Lung (tissue), 12 donors: ENCODE data around the gene PLD6. TPM values are rescaled to one million over a fixed set of nuclear protein-coding genes. Genes with fewer than 3 reads are reported as not detected.

ENCODE experiments used
- ATAC-seq: fragments of 200-7000 bp; cut with Tn5 transposase; one replicate; pipeline ENCODE4 v1.9.1; 2020; ENCODE audit warnings: moderate number of reproducible peaks; ENCODE audit not compliant: insufficient read depth, low FRiP score
- DNase-seq, 3 donors: peaks; one replicate each; pipeline ENCODE4 v3.0.0-alpha.2; 2013 to 2017
- H3K27ac ChIP-seq, 2 donors: one replicate each; pipeline ENCODE4 v1.5.1; 2013; ENCODE audit warnings: mild to moderate bottlenecking in 2 of 2, moderate library complexity in 2 of 2, control low read depth in 1 of 2, inconsistent platforms in 1 of 2, low read depth in 1 of 2, low read length in 1 of 2
- H3K27me3 ChIP-seq, 3 donors: one replicate each; pipeline ENCODE4 v1.5.1; 2013; ENCODE audit warnings: low read length in 2 of 3; ENCODE audit not compliant: control insufficient read depth in 3 of 3, insufficient read depth in 3 of 3
- H3K36me3 ChIP-seq, 4 donors: one replicate each; pipeline ENCODE4 v1.5.1; 2013; ENCODE audit warnings: low read length in 4 of 4, mild to moderate bottlenecking in 1 of 4, moderate library complexity in 1 of 4; ENCODE audit not compliant: control insufficient read depth in 4 of 4, insufficient read depth in 4 of 4
- H3K4me1 ChIP-seq, 5 donors: one replicate each; pipeline ENCODE4 v1.5.1; 2013; ENCODE audit warnings: low read length in 5 of 5, mild to moderate bottlenecking in 2 of 5, moderate library complexity in 1 of 5; ENCODE audit not compliant: control insufficient read depth in 5 of 5, insufficient read depth in 5 of 5
- H3K4me3 ChIP-seq: one replicate; pipeline ENCODE4 v1.5.1; 2013; ENCODE audit warnings: mild to moderate bottlenecking, control low read depth, moderate library complexity
- H3K9ac ChIP-seq, 2 donors: one replicate each; pipeline ENCODE4 v1.5.1; 2013; ENCODE audit warnings: low read length in 2 of 2, control low read depth in 1 of 2; ENCODE audit not compliant: insufficient read depth in 1 of 2
- H3K9me3 ChIP-seq, 4 donors: one replicate each; pipeline ENCODE4 v1.5.1; 2013; ENCODE audit warnings: low read length in 3 of 4, mild to moderate bottlenecking in 1 of 4, moderate library complexity in 1 of 4; ENCODE audit not compliant: control insufficient read depth in 4 of 4, insufficient read depth in 3 of 4
- WGBS, 2 donors: extraction: QIAGEN DNeasy Blood & Tissue Kit; methylation state at CpG; one replicate each; pipeline ENCODE4 v1.1.7; 2013; 5-methylcytosine and 5-hydroxymethylcytosine counted together
- polyA plus RNA-seq, 2 donors: library from polyadenylated mRNA; stranded (reverse); fragments of 200-250 nt; gene quantifications; one replicate each; pipeline ENCODE4 v1.2.1, GENCODE V29; 2013
- total RNA-seq, 2 donors: library from RNA; depleted of rRNA in 1 of 2; stranded (reverse); fragments of >200 nt in 1 of 2; gene quantifications; one replicate each; pipeline ENCODE4 v1.2.1, GENCODE V29; 2014 to 2021
- TF ChIP-seq, protein P1 (sequence below): IDR thresholded peaks from 2 replicates; pipeline ENCODE4 v1.5.1; 2012; ENCODE audit warnings: mild to moderate bottlenecking; ENCODE audit errors: control extremely low read depth, extremely low read depth
- donor health status: control.
- donor health status: control.
- donor health status: Bipolar disorder and iron deficiency.
- donor health status: healthy.
- donor health status: DM: yes; HTN: yes; CAD: no.

PLD6 gene
- total and polyA plus RNA-seq, 4 donors, result 3.2 to 7.7 (median 5.2) TPM

DNA sequence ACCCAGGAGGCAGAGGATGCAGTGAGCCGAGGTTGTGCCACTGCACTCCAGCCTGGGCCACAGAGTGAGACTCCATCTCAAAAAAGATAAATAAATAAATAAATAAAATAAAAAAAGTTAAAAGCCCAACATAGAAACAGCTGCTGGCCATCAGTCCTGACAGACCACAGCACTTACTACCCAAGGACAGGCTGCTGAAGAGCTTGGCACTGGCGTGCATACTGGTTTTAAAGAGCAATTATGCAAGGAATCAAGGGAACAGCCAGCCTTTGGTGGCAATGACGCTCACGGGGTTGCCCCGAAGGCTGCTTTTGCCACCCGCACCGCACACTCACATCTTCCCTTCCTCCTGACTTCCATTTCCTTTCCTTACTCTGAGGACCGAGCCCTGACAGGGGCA lies 4.2 kb downstream of the PLD6 start:
- peaks cover 0 to 2% (median 0%) of the 10 kb centered on the region in 4 donors for H3K9me3 ChIP-seq
- no peak overlapping the region for H3K27ac ChIP-seq
- no peak overlapping the region for H3K4me3 ChIP-seq
- H3K36me3 ChIP-seq, result peaks cover 0 to 6% (median 0%) of the 10 kb centered on the region in 4 donors
- WGBS, 2 donors, result 83 to 86% methylated on average over 8 of the region's 8 CpGs
- DNase-seq (peak; percentile 46 to 60 (median 57)), ATAC-seq (no peak)
- no peak overlapping the region for H3K9ac ChIP-seq
- TF ChIP-seq, protein P1, sequence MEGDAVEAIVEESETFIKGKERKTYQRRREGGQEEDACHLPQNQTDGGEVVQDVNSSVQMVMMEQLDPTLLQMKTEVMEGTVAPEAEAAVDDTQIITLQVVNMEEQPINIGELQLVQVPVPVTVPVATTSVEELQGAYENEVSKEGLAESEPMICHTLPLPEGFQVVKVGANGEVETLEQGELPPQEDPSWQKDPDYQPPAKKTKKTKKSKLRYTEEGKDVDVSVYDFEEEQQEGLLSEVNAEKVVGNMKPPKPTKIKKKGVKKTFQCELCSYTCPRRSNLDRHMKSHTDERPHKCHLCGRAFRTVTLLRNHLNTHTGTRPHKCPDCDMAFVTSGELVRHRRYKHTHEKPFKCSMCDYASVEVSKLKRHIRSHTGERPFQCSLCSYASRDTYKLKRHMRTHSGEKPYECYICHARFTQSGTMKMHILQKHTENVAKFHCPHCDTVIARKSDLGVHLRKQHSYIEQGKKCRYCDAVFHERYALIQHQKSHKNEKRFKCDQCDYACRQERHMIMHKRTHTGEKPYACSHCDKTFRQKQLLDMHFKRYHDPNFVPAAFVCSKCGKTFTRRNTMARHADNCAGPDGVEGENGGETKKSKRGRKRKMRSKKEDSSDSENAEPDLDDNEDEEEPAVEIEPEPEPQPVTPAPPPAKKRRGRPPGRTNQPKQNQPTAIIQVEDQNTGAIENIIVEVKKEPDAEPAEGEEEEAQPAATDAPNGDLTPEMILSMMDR, result no peak
- H3K4me1 ChIP-seq, result peaks cover 0 to 50% (median 28%) of the 10 kb centered on the region in 5 donors
- no peaks in the 10 kb centered on the region for H3K27me3 ChIP-seq

DNA sequence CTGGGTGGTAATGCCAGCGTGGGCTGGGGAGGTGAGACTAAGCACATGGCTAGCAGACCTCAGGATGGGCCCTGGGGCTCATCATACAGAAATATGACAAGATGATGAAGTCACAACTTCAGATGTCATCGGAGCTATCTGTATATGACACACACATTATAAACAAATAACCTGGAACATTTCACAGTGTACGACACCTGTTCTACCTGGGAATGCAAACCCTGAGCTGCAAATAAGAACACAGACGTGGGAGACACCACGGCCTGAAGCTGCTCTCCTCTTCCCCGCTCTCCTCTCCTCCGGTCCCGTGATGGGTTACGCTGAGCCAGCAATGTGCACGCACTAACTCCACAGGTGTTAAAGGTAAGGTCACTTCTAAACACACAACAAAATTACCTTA lies 4.9 kb downstream of the PLD6 start:
- TF ChIP-seq, protein P1, result no peak
- H3K9me3 ChIP-seq, result peaks cover 0 to under 1% (median 0%) of the 10 kb centered on the region in 4 donors
- DNase-seq (no peak), ATAC-seq (no peak)
- H3K27ac ChIP-seq, result no peak overlapping the region
- H3K4me1 ChIP-seq, result peaks cover 0 to 50% (median 23%) of the 10 kb centered on the region in 5 donors
- 89 to 91% methylated on average over 10 of the region's 10 CpGs for WGBS, 2 donors
- peaks cover 0 to 6% (median 0%) of the 10 kb centered on the region in 4 donors for H3K36me3 ChIP-seq
- H3K9ac ChIP-seq, result no peak overlapping the region
- no peaks in the 10 kb centered on the region for H3K27me3 ChIP-seq
- no peak overlapping the region for H3K4me3 ChIP-seq

DNA sequence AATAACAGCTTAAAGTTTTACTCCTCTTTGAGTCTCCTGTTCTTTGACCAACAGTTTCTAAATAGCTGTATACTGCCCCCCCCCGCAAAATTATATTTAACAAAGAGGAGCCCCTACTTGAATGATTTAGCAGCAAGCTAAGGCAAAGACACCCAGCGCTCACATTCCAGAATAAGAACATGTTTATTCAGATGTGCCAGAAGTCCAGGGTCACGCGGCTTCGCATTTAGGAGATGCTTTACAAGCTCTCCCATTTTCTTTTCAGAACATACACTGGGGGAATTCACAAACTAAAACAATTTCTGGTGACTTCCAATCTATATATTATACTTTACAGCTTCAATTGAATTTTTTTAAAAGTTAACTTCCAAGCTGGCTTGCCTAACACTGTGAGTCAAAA lies 5.3 kb downstream of the PLD6 start:
- ATAC-seq (no peak), DNase-seq (peak; percentile 67 to 83 (median 76))
- Histone ChIP-seq H3K4me1 (peaks cover 0 to 48% (median 22%) of the 10 kb centered on the region in 5 donors), H3K27ac (no peak overlapping the region), H3K9ac (no peak overlapping the region), H3K27me3 (no peaks in the 10 kb centered on the region), H3K36me3 (peaks cover 0 to 6% (median 0%) of the 10 kb centered on the region in 4 donors), H3K4me3 (no peak overlapping the region), H3K9me3 (no peaks in the 10 kb centered on the region)
- 76 to 83% methylated on average over 5 of the region's 5 CpGs for WGBS, 2 donors
- TF ChIP-seq, protein P1, result no peak

DNA sequence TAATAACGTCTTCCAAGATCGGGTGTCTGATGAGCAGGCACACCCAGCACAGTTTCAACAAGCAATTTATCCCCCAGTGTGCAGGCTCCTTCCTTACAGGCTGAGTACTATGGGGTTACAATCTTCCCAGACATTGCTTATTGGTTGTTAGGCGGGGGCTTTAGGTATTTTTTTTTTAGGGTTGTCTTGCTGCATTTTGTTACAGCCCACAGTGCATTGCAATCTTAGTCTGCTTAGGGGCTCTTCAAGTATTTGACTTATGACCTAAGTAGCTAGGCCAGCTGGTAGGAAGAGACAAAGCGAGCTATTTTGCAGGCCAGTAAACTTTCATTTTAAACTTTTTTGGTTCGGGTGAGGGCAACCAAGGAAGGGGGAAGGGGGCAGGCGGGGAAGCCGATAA lies 5.8 kb downstream of the PLD6 start:
- WGBS, 2 donors, result 76 to 81% methylated on average over 7 of the region's 7 CpGs
- H3K4me3 ChIP-seq, result no peak overlapping the region
- H3K9ac ChIP-seq, result no peak overlapping the region
- TF ChIP-seq, protein P1, result no peak
- no peaks in the 10 kb centered on the region for H3K27me3 ChIP-seq
- peaks cover 0 to 6% (median 0%) of the 10 kb centered on the region in 4 donors for H3K36me3 ChIP-seq
- ATAC-seq (no peak), DNase-seq (peak in 2 of 3 donors; percentile 32 to 59)
- no peaks in the 10 kb centered on the region for H3K9me3 ChIP-seq
- peaks cover 0 to 43% (median 22%) of the 10 kb centered on the region in 5 donors for H3K4me1 ChIP-seq
- peak overlapping the region in 1 of 2 donors; percentile 10 for H3K27ac ChIP-seq
